IMR-90 (cell line): Measurements from ENCODE around the gene DHDDS. TPM values are rescaled to one million over a fixed set of nuclear protein-coding genes. Genes with fewer than 3 reads are reported as not detected.

Source experiments
- ATAC-seq: fragments of 200-7000 bp; cut with Tn5 transposase; 2 replicates; pipeline ENCODE4 v1.9.1; 2020; ENCODE audit warnings: low read depth, mild to moderate bottlenecking, moderate library complexity
- BruUV-seq: library from RNA; stranded (reverse); fragments of 400-500 nt; replicated peaks from 2 replicates; lab custom pipeline; 2021; lab: Mats Ljungman, UMichigan
- CTCF ChIA-PET: fragments of 300-600 bp; formaldehyde crosslinking; extraction: SDS; loops from one replicate; lab custom pipeline; 2021; ENCODE audit warnings: antibody characterized with exemption; lab: Yijun Ruan, JAX
- POLR2A ChIA-PET: fragments of 300-600 bp; sonication (Branson Sonifier 250); formaldehyde crosslinking; loops from one replicate; lab custom pipeline; 2022; ENCODE audit warnings: antibody characterized with exemption; ENCODE audit not compliant: unreplicated experiment; lab: Charles Lee
- DNase-seq: peaks from one replicate; pipeline ENCODE4 v3.0.0; 2013
- H2AFZ ChIP-seq: replicated peaks from 2 replicates; pipeline ENCODE3; 2013; ENCODE audit warnings: low read length, mild to moderate bottlenecking; ENCODE audit not compliant: poor library complexity
- H2AK5ac ChIP-seq: 2 replicates; pipeline ENCODE4 v1.6.1; 2013; ENCODE audit warnings: low read depth, low read length, inconsistent platforms
- H2AK9ac ChIP-seq: replicated peaks from 2 replicates; pipeline ENCODE3; 2013; ENCODE audit warnings: mild to moderate bottlenecking, low read depth, low read length, moderate library complexity; ENCODE audit not compliant: poor library complexity
- H2BK120ac ChIP-seq: 2 replicates; pipeline ENCODE4 v1.6.1; 2013; ENCODE audit warnings: low read depth, low read length, inconsistent platforms
- H2BK15ac ChIP-seq: 3 replicates; pipeline ENCODE4 v1.6.1; 2013; ENCODE audit warnings: low read depth, low read length, inconsistent platforms
- H2BK20ac ChIP-seq: 2 replicates; pipeline ENCODE4 v1.6.1; 2013; ENCODE audit warnings: low read depth, mild to moderate bottlenecking, inconsistent platforms, low read length, moderate library complexity
- H2BK5ac ChIP-seq: 2 replicates; pipeline ENCODE4 v1.6.1; 2013; ENCODE audit warnings: mild to moderate bottlenecking, low read depth, low read length, inconsistent platforms; ENCODE audit not compliant: poor library complexity, severe bottlenecking
- H3K14ac ChIP-seq: replicated peaks from 2 replicates; pipeline ENCODE4 v1.6.1; 2013; ENCODE audit warnings: low read depth, low read length, inconsistent platforms
- H3K18ac ChIP-seq: 2 replicates; pipeline ENCODE4 v1.6.1; 2013; ENCODE audit warnings: low read depth, low read length, control low read depth
- H3K23ac ChIP-seq: 2 replicates; pipeline ENCODE4 v1.6.1; 2013; ENCODE audit warnings: low read depth, low read length, inconsistent platforms
- H3K27ac ChIP-seq: 2 replicates; pipeline ENCODE4 v1.5.1; 2013; ENCODE audit warnings: mild to moderate bottlenecking, control low read depth, low read length; ENCODE audit not compliant: insufficient read depth
- H3K27me3 ChIP-seq: 2 replicates; pipeline ENCODE4 v1.6.1; 2013; ENCODE audit warnings: low read length; ENCODE audit not compliant: control insufficient read depth, insufficient read depth
- H3K36me3 ChIP-seq: 2 replicates; pipeline ENCODE4 v1.6.1; 2013; ENCODE audit warnings: low read length, mixed read lengths; ENCODE audit not compliant: control insufficient read depth, insufficient read depth
- H3K4ac ChIP-seq: 2 replicates; pipeline ENCODE4 v1.6.1; 2013; ENCODE audit warnings: low read depth, low read length, inconsistent platforms
- H3K4me1 ChIP-seq: 2 replicates; pipeline ENCODE4 v1.6.1; 2013; ENCODE audit warnings: low read length, mixed read lengths; ENCODE audit not compliant: control insufficient read depth, insufficient read depth
- H3K4me2 ChIP-seq: 2 replicates; pipeline ENCODE4 v1.6.1; 2013; ENCODE audit warnings: low read depth, mild to moderate bottlenecking, control low read depth, low read length, moderate library complexity
- H3K4me3 ChIP-seq: 2 replicates; pipeline ENCODE4 v1.5.1; 2013; ENCODE audit warnings: low read depth, mild to moderate bottlenecking, control low read depth, low read length, moderate library complexity; ENCODE audit not compliant: insufficient read depth
- H3K56ac ChIP-seq: 2 replicates; pipeline ENCODE4 v1.6.1; 2013; ENCODE audit warnings: low read length, inconsistent platforms; ENCODE audit not compliant: insufficient read depth; ENCODE audit errors: extremely low read depth
- H3K79me1 ChIP-seq, 2 experiments: 2 replicates each; pipeline ENCODE4 v1.6.1; 2013; ENCODE audit warnings: low read length in 2 of 2, inconsistent platforms in 1 of 2, low read depth in 1 of 2
- H3K9ac ChIP-seq: 2 replicates; pipeline ENCODE4 v1.6.1; 2013; ENCODE audit warnings: low read depth, low read length, control low read depth
- H3K9me1 ChIP-seq: 2 replicates; pipeline ENCODE4 v1.6.1; 2013; ENCODE audit warnings: low read length, inconsistent platforms; ENCODE audit not compliant: insufficient read depth
- H3K9me3 ChIP-seq: 2 replicates; pipeline ENCODE4 v1.6.1; 2013; ENCODE audit warnings: low read length; ENCODE audit not compliant: control insufficient read depth, insufficient read depth
- H4K20me1 ChIP-seq: 2 replicates; pipeline ENCODE4 v1.6.1; 2013; ENCODE audit warnings: low read length, inconsistent platforms; ENCODE audit not compliant: insufficient read depth
- H4K5ac ChIP-seq: 2 replicates; pipeline ENCODE4 v1.6.1; 2013; ENCODE audit warnings: mild to moderate bottlenecking, low read depth, low read length, control low read depth
- H4K8ac ChIP-seq, 2 experiments: 2 replicates each; pipeline ENCODE4 v1.6.1; 2013; ENCODE audit warnings: low read depth in 2 of 2, low read length in 2 of 2, control low read depth in 1 of 2, inconsistent platforms in 1 of 2
- H4K91ac ChIP-seq: 2 replicates; pipeline ENCODE4 v1.6.1; 2013; ENCODE audit warnings: low read depth, low read length, inconsistent platforms; ENCODE audit not compliant: insufficient read depth
- CEBPB ChIP-seq: IDR thresholded peaks from 2 replicates; pipeline ENCODE4 v1.6.1; 2012; ENCODE audit warnings: low read depth, low read length, improper control_type of control experiment
- CHD1 ChIP-seq: IDR thresholded peaks from 2 replicates; pipeline ENCODE4 v1.6.1; 2012; ENCODE audit warnings: low read depth, low read length, improper control_type of control experiment
- CTCF ChIP-seq: conservative IDR thresholded peaks from 2 replicates; pipeline ENCODE4 v1.5.1; 2012; ENCODE audit warnings: mild to moderate bottlenecking, low read depth, low read length, improper control_type of control experiment
- ELK1 ChIP-seq: fragments of 150-350 bp; IDR thresholded peaks from 2 replicates; pipeline ENCODE4 v1.6.1; 2016; ENCODE audit warnings: low read depth, mild to moderate bottlenecking, low read length, moderate library complexity, borderline replicate concordance
- FOS ChIP-seq: fragments of 150-350 bp; IDR thresholded peaks from 2 replicates; pipeline ENCODE4 v1.6.1; 2016; ENCODE audit warnings: low read depth, low read length
- MAFK ChIP-seq: IDR thresholded peaks from 2 replicates; pipeline ENCODE4 v1.6.1; 2012; ENCODE audit warnings: low read depth, low read length, improper control_type of control experiment
- MXI1 ChIP-seq: IDR thresholded peaks from 2 replicates; pipeline ENCODE4 v1.6.1; 2012; ENCODE audit warnings: low read depth, mild to moderate bottlenecking, low read length, moderate library complexity, borderline replicate concordance
- POLR2A ChIP-seq: IDR thresholded peaks from 2 replicates; pipeline ENCODE4 v1.6.1; 2012; ENCODE audit warnings: mild to moderate bottlenecking, low read depth, low read length
- RAD21 ChIP-seq: IDR thresholded peaks from 2 replicates; pipeline ENCODE4 v1.6.1; 2012; ENCODE audit warnings: low read length, improper control_type of control experiment
- RCOR1 ChIP-seq: IDR thresholded peaks from 2 replicates; pipeline ENCODE4 v1.6.1; 2012; ENCODE audit warnings: mild to moderate bottlenecking, low read length, improper control_type of control experiment; ENCODE audit not compliant: insufficient replicate concordance
- RFX5 ChIP-seq: IDR thresholded peaks from 2 replicates; pipeline ENCODE4 v1.8.0; 2012; ENCODE audit warnings: low read depth, mild to moderate bottlenecking, low read length, moderate library complexity
- SMC3 ChIP-seq: fragments of 150-350 bp; IDR thresholded peaks from 2 replicates; pipeline ENCODE4 v1.6.1; 2016; ENCODE audit warnings: low read depth, mild to moderate bottlenecking, antibody characterized with exemption, low read length, moderate library complexity
- USF2 ChIP-seq: fragments of 150-350 bp; IDR thresholded peaks from 2 replicates; pipeline ENCODE4 v1.6.1; 2017; ENCODE audit warnings: mild to moderate bottlenecking, antibody characterized with exemption, low read length, low read depth
- WGBS, 2 experiments: methylation state at CpG; one replicate each; pipeline versions ENCODE4 v1.1.5 to v1.1.7; 2013; ENCODE audit warnings: missing lambda C conversion rate in 2 of 2; ENCODE audit not compliant: insufficient read length in 1 of 2; ENCODE audit errors: extremely low coverage in 2 of 2; 5-methylcytosine and 5-hydroxymethylcytosine counted together
- dilution Hi-C: fragments of 300-500 bp; cut with HindIII; formaldehyde crosslinking; loops from one replicate; pipeline ENCODE4 v1.14.3; 2018; ENCODE audit warnings: low sequenced_read_pairs; ENCODE audit not compliant: unreplicated experiment
- in situ Hi-C: fragments of 300-500 bp; cut with MboI; formaldehyde crosslinking; loops from 3 replicates; pipeline ENCODE4 v1.14.3; 2019; ENCODE audit warnings: low sequenced_read_pairs, inconsistent platforms, mixed read lengths
- intact Hi-C: fragments of 100-400 bp; cut with micrococcal nuclease; formaldehyde crosslinking; loops from 2 replicates; pipeline ENCODE4 v1.10.0; 2022
- polyA plus RNA-seq, 3 experiments: library from polyadenylated mRNA; depleted of rRNA; stranded (reverse); fragments of >200 nt; gene quantifications; 2 replicates each; pipeline ENCODE4 v1.2.3, GENCODE V29; 2012; ENCODE audit warnings: low replicate concordance in 1 of 3
- total RNA-seq: library from RNA; depleted of rRNA; stranded (reverse); fragments of >200 nt; gene quantifications from 2 replicates; pipeline ENCODE4 v1.2.3, GENCODE V29; 2012

DHDDS gene
- total and polyA plus RNA-seq, 2 of the 4 experiments (the other 2 are of a cell fraction): 49.3 to 67.7 TPM

- no peak overlapping the region for H2BK15ac ChIP-seq
- H3K4me3 ChIP-seq: no peak overlapping the region
- H3K9me1 ChIP-seq: no peaks in the 10 kb centered on the region
- no peak overlapping the region for H3K4me2 ChIP-seq
- no peak overlapping the region for H3K14ac ChIP-seq
- intact Hi-C loops (no loop called here), dilution Hi-C loops (no loop called here), in situ Hi-C loops (no loop called here)
- H2AK5ac ChIP-seq: no peak overlapping the region; the same call in 1 of the 2 replicates
- no peak overlapping the region for H3K56ac ChIP-seq
- peak overlapping the region; percentile 60 for H2AK9ac ChIP-seq
- H3K18ac ChIP-seq: no peak overlapping the region
- H3K27me3 ChIP-seq: peaks cover 2% of the 10 kb centered on the region; the same call in 1 of the 2 replicates
- H3K9me3 ChIP-seq: no peaks in the 10 kb centered on the region
- peak; percentile 41 for DNase-seq
- ChIA-PET CTCF (no interaction called here), POLR2A (no interaction called here)
- H4K20me1 ChIP-seq: no peaks in the 10 kb centered on the region
- H3K36me3 ChIP-seq: no peaks in the 10 kb centered on the region
- H3K4me1 ChIP-seq: peaks cover 2% of the 10 kb centered on the region
- no peaks in the 10 kb centered on the region for H3K79me1 ChIP-seq
- H3K9ac ChIP-seq: no peak overlapping the region
- WGBS, 2 experiments: no CpG with 5 or more reads among the region's 7 CpGs
- H3K4ac ChIP-seq: no peak overlapping the region
- BruUV-seq: no TSS peak
- H3K23ac ChIP-seq: no peak overlapping the region
- H4K5ac ChIP-seq: no peak overlapping the region
- H2BK5ac ChIP-seq: no peak overlapping the region
- H2BK120ac ChIP-seq: no peak overlapping the region
- no peak for ATAC-seq
- H4K8ac ChIP-seq: no peak overlapping the region
- TF ChIP-seq FOS: no peak
- TF ChIP-seq MXI1: no peak
- no peak for TF ChIP-seq RAD21
- no peak for TF ChIP-seq CEBPB
- TF ChIP-seq ELK1: no peak
- no peak for TF ChIP-seq POLR2A
- no peak for TF ChIP-seq CTCF
- no peak for TF ChIP-seq RFX5
- TF ChIP-seq RCOR1: no peak
- TF ChIP-seq USF2: no peak
- no peak for TF ChIP-seq SMC3
- no peak for TF ChIP-seq CHD1
- TF ChIP-seq MAFK: no peak
- H2BK20ac ChIP-seq: no peak overlapping the region
- H3K27ac ChIP-seq: no peak overlapping the region
- no peak overlapping the region for H4K91ac ChIP-seq
- no peak overlapping the region for H2AFZ ChIP-seq
Observed at GRCh38 chr1:26388791-26389445, 43.2 kb upstream of the DHDDS start.
